Keratinocyte (primary cell): ENCODE measurements around the gene HOXC5. TPM values are rescaled to one million over a fixed set of nuclear protein-coding genes. Genes with fewer than 3 reads are reported as not detected.

Experiments used
- DNase-seq: peaks from one replicate; pipeline ENCODE4 v3.0.0-alpha.2; 2011; ENCODE audit warnings: low read depth, missing footprints, low spot score
- FAIRE-seq: peaks from 2 replicates; lab custom pipeline; 2011; peaks lifted over from hg19 to GRCh38; lab: Jason Lieb, UNC
- H2AFZ ChIP-seq: 2 replicates; pipeline ENCODE4 v1.6.0; 2012; ENCODE audit warnings: low read length, control low read depth, inconsistent platforms; ENCODE audit not compliant: control insufficient read depth
- H3K27ac ChIP-seq: 2 replicates; pipeline ENCODE4 v1.5.1; 2011; ENCODE audit warnings: low read length; ENCODE audit not compliant: control insufficient read depth, insufficient read depth
- H3K27me3 ChIP-seq: 3 replicates; pipeline ENCODE4 v1.6.0; 2011; ENCODE audit warnings: low read length; ENCODE audit not compliant: control insufficient read depth, insufficient read depth; ENCODE audit errors: extremely low read depth
- H3K36me3 ChIP-seq, 2 experiments: 2 replicates in 1 of 2; 3 replicates in 1 of 2; pipeline ENCODE4 v1.5.1; 2011; ENCODE audit warnings: low read length in 2 of 2, mild to moderate bottlenecking in 1 of 2; ENCODE audit not compliant: control insufficient read depth in 2 of 2, insufficient read depth in 2 of 2; ENCODE audit errors: extremely low read depth in 1 of 2
- H3K4me1 ChIP-seq: 3 replicates; pipeline ENCODE4 v1.5.1; 2011; ENCODE audit warnings: low read length; ENCODE audit not compliant: control insufficient read depth, insufficient read depth; ENCODE audit errors: extremely low read depth
- H3K4me2 ChIP-seq: 3 replicates; pipeline ENCODE4 v1.6.0; 2011; ENCODE audit warnings: low read depth, low read length; ENCODE audit not compliant: control insufficient read depth, insufficient read depth; ENCODE audit errors: extremely low read depth
- H3K4me3 ChIP-seq, 3 experiments: fragments of 200-600 bp in 1 of 3; sonication (generic) in 1 of 3; 2 replicates in 2 of 3; 3 replicates in 1 of 3; pipeline ENCODE4 v1.5.1; 2011 to 2016; ENCODE audit warnings: low read length in 3 of 3, mild to moderate bottlenecking in 3 of 3, control low read depth in 2 of 3, inconsistent platforms in 1 of 3, low read depth in 1 of 3, mixed read lengths in 1 of 3, mixed run types in 1 of 3, moderate library complexity in 1 of 3; ENCODE audit not compliant: control insufficient read depth in 2 of 3, insufficient read depth in 2 of 3; ENCODE audit errors: extremely low read depth in 1 of 3
- H3K79me2 ChIP-seq: 2 replicates; pipeline ENCODE4 v1.6.0; 2012; ENCODE audit warnings: low read length; ENCODE audit not compliant: control insufficient read depth, insufficient read depth
- H3K9ac ChIP-seq: 3 replicates; pipeline ENCODE4 v1.6.0; 2011; ENCODE audit warnings: low read length; ENCODE audit not compliant: control insufficient read depth, insufficient read depth; ENCODE audit errors: extremely low read depth
- H3K9me1 ChIP-seq: 3 replicates; pipeline ENCODE4 v1.6.0; 2011; ENCODE audit warnings: low read length; ENCODE audit not compliant: control insufficient read depth, insufficient read depth; ENCODE audit errors: extremely low read depth
- H3K9me3 ChIP-seq: 2 replicates; pipeline ENCODE4 v1.5.1; 2012; ENCODE audit warnings: low read depth, low read length; ENCODE audit not compliant: control insufficient read depth
- H4K20me1 ChIP-seq: 3 replicates; pipeline ENCODE4 v1.6.0; 2011; ENCODE audit warnings: low read length; ENCODE audit not compliant: control insufficient read depth, insufficient read depth; ENCODE audit errors: extremely low read depth
- CTCF ChIP-seq, 3 experiments: IDR thresholded peaks in 1 of 3; conservative IDR thresholded peaks in 1 of 3; optimal IDR thresholded peaks in 1 of 3; 2 replicates in 2 of 3; 3 replicates in 1 of 3; pipeline versions ENCODE3 to v1.5.1; 2011; ENCODE audit warnings: low read length in 3 of 3, mild to moderate bottlenecking in 3 of 3, moderate library complexity in 2 of 3, control low read depth in 1 of 3, inconsistent platforms in 1 of 3; ENCODE audit not compliant: insufficient read depth in 2 of 3; ENCODE audit errors: extremely low read depth in 1 of 3
- EZH2 ChIP-seq: IDR thresholded peaks from one replicate; pipeline ENCODE4 v1.6.1; 2012; ENCODE audit warnings: inconsistent platforms, mild to moderate bottlenecking, low read length, moderate library complexity
- dilution Hi-C: fragments of 300-500 bp; cut with MboI; formaldehyde crosslinking; loops from one replicate; pipeline ENCODE4 v1.7.0; 2020; ENCODE audit warnings: low sequenced_read_pairs; ENCODE audit not compliant: extremely low pct_ligation_motif_present
- polyA plus RNA-seq, 5 experiments: library from polyadenylated mRNA; depleted of rRNA in 3 of 5; stranded (reverse) in 3 of 5; stranded (forward) in 1 of 5; unstranded in 1 of 5; fragments of >200 nt; gene quantifications; 1 replicate in 1 of 5; 2 replicates in 3 of 5; 3 replicates in 1 of 5; pipeline versions ENCODE4 v1.2.1 to v1.2.3, GENCODE V29; 2011 to 2012; ENCODE audit warnings: missing spikeins in 2 of 5, low read depth in 1 of 5, low replicate concordance in 1 of 5

Gene HOXC5
- polyA plus RNA-seq, 1 donor (not counting 4 experiments of a cell fraction or from before 2014, with no cell fraction given): 0.18 TPM

GRCh38 chr12:53986686-53987483 lies 46.0 kb upstream of the HOXC5 start:
- H3K9ac ChIP-seq: peak overlapping the region; percentile 90
- no peaks in the 10 kb centered on the region for H3K27me3 ChIP-seq
- peak; percentile 13 for FAIRE-seq
- H4K20me1 ChIP-seq: no peaks in the 10 kb centered on the region
- peak overlapping the region; percentile 73 to 91 (median 90) for H3K4me3 ChIP-seq
- dilution Hi-C loops: no loop called here
- H3K9me3 ChIP-seq: no peaks in the 10 kb centered on the region
- H3K4me1 ChIP-seq: peaks cover 33% of the 10 kb centered on the region
- peak overlapping the region; percentile 83 for H3K27ac ChIP-seq
- peaks cover 0 to 2% of the 10 kb centered on the region in 2 experiments for H3K36me3 ChIP-seq
- no peak for DNase-seq
- H2AFZ ChIP-seq: no peak overlapping the region
- H3K9me1 ChIP-seq: no peaks in the 10 kb centered on the region
- H3K4me2 ChIP-seq: peak overlapping the region; percentile 94
- TF ChIP-seq CTCF (optimal IDR thresholded peaks at IDR 0.05 in 1 of 3, IDR thresholded peaks at IDR 0.05 in 1 of 3, conservative IDR thresholded peaks at IDR 0.05 in 1 of 3; ENCODE audit: extremely low read depth in 1 of 3, insufficient read depth in 2 of 3, low read length in 3 of 3) (no peak), EZH2 (no peak)
- H3K79me2 ChIP-seq: peaks cover 78% of the 10 kb centered on the region

GRCh38 chr12:53987787-53988230 lies 45.0 kb upstream of the HOXC5 start:
- FAIRE-seq (no peak), DNase-seq (no peak)
- Histone ChIP-seq H2AFZ (no peak overlapping the region), H3K4me3 (peak overlapping the region in 2 of 3 experiments; percentile 73 to 91), H3K4me2 (peak overlapping the region; percentile 94), H3K27me3 (no peaks in the 10 kb centered on the region), H3K9ac (no peak overlapping the region), H3K9me3 (no peaks in the 10 kb centered on the region), H3K27ac (no peak overlapping the region), H3K79me2 (peaks cover 82% of the 10 kb centered on the region), H3K9me1 (no peaks in the 10 kb centered on the region), H3K36me3 (peaks cover 0 to 2% of the 10 kb centered on the region in 2 experiments), H3K4me1 (peaks cover 33% of the 10 kb centered on the region), H4K20me1 (no peaks in the 10 kb centered on the region)
- TF ChIP-seq CTCF (optimal IDR thresholded peaks at IDR 0.05 in 1 of 3, IDR thresholded peaks at IDR 0.05 in 1 of 3, conservative IDR thresholded peaks at IDR 0.05 in 1 of 3; ENCODE audit: extremely low read depth in 1 of 3, insufficient read depth in 2 of 3, low read length in 3 of 3) (no peak), EZH2 (no peak)
- dilution Hi-C loops: no loop called here
